ENCODE data around the gene LAMB3.
"Not testable (repeated sequence)": the region's sequence is repeated elsewhere in the genome, so short reads cannot be mapped to it uniquely, and the experiment has no call there.

Gene LAMB3

DNA sequence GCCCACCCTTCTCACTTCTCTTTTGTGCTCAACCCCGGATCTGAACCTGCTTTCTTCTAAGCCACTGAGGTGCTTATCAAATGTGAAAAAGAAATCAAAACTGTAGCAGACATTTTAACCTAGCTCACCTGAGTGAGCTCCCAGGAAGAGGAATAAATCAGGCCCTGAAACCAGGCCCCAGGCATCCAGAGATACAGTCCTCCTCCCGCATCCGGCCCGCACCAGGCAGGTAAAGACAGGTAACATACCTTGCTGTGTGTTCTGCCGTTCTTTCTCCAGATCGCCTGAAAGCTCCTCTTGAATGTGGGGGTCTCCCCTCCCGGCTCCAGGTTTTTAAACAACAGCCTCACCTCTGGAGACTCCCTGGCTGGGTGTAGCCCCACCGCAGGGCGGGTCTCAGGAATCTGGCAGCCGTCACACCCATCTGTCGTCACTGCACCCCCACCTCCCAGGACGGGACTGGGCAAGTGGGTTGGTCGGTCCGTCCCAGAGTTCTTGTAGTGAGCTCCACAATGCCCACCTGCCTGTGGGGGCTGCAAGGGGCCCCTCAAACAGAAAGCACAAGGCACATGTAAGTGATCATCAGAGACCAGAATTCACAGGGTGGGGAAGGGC lies at the start of gene LAMB3:
LAMB3 (minus strand) TSS at position 305 of the 615 bp plus-strand sequence. CDS start 1,481 bp downstream, outside the sequence.
- DNase-seq (ENCODE audit: low read depth): no peak

DNA sequence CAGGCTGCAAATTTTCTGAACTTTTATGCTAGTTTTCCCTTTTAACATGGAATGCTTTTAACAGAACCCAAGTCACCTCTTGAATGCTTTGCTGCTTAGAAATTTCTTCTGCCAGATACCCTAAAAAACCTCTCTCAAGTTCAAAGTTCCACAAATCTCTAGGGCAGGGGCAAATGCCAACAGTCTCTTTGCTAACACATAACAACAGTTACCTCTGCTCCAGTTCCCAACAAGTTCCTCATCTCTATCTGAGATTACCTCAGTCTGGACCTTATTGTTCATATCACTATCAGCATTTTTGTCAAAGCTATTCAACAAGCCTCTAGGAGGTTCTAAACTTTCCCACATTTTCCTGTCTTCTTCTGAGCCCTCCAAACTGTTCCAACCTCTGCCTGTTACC lies 48.5 kb upstream of the LAMB3 start:
- not testable (repeated sequence) for DNase-seq (ENCODE audit: low read depth)

DNA sequence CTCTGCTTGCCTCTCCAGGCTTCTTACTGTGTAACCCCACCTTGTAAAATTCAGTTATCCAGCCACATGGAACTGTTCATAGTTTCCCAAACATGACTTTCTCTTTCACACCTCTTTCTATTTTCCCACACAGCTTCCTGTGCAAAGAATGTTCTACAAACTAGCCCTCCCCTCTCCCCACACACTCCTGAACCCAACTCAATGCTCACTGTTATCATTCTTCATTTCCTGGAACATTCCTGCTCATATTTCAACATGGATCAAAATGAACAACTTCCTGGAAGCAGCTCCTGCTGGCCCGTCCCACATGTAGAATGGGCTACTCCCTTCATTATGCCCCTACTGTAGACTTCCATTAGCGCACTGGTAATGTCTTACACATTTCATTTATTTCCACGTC lies 44.9 kb upstream of the LAMB3 start:
- DNase-seq (ENCODE audit: low read depth): no peak

DNA sequence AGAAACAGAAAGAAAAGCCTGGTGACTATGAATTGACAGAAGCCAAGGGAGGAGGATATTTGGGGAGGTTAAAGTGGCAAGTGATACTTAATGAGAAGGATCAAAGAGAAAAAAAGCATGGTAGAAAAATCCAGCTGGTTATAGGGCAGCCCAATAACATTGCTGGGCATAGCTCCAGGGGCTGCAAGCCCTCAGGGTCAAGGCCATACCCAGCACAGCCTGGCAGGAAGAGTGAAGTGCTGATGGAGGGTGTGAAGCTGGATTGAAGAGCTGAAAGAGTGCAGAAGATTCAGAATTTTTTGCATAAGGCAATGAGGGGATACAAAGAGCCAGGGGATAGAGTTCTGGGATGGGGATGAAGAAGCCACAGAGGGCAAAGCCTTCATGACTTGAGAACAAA lies 44.4 kb upstream of the LAMB3 start:
- no peak for DNase-seq (ENCODE audit: low read depth)

DNA sequence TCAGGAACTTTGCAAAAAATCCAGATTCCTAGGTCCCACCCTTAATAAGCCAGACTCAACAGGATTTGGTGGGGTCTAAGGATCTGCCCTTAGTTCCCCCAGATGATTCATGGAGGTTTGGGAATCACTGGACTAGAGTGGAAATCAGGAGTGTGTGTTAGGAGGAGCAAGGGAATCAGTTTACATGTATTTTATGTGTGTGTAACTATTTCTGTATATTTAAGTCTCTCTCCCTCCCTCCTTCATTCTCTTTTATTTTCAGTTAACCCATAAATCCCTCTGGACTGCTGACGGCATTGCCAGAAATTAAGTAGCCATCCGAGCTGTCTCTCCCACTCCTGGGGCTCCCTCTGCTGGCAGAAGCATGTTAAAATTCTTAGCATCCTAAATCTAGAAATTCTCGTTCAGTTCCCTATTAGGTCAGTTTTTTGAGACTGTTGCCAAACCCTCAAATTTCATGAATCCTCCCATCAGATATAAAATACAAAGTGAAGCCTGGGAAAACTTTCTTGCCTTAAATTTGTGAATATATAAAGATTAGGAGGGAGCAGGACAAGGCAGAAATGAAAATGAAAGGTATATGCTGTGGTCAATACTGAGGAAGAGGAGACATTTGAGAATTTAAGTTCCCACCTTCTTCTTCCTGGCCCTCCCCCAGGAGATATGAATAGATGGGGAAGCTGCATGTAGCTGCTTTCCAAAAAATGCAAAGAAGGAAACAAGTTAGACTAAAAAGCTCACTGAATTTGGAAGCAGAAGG lies 40.7 kb upstream of the LAMB3 start:
- DNase-seq (ENCODE audit: low read depth): peak; percentile 46

- no peak for DNase-seq (ENCODE audit: low read depth)
These were observed 40.1 kb upstream of the LAMB3 start for GRCh38 chr1:209692296-209692695.

GRCh38 chr1:209691237-209691636 lies 39.0 kb upstream of the LAMB3 start:
- DNase-seq (ENCODE audit: low read depth): no peak

DNA sequence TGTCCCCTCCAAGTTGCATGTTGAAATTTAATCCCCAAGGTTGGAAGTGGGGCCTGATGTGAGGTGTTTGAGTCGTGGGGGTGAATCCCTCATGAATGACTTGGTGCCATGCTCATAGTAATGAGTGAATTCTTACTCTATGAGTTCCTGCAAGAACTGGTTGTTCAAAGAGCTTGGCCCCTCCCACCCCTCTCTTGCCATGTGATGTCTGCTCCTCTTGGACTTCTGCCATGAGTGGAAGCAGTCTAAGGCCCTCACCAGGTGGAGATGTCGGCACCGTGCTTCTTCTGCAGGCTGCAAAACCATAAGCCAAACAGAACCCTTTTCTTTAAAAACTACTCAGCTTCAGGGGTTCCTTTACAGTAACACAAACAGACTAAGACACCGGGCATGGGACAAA lies 37.3 kb upstream of the LAMB3 start:
- DNase-seq (ENCODE audit: low read depth): no peak

DNA sequence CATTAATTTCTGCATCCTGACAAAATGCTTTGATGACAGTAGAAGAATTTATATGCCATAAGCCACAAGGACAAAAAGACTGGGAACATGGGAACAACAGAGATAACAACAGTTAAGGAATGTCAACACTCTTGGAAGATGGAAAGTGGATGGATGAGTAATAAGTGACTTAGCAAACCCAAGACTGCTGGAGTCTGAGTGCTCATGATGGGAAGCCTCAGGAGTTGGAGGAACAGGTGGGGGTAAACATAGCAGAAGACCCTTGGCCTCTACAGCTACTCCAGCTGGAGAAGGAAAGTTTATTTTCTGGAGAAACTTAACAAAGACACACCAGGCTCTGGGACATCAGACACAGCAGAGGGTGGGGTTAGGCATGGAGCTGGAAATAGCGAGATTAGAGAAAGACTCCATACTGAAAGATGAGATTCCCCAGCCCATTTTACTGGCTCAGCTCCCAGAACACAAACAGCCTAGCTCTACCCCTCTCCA lies 36.6 kb upstream of the LAMB3 start:
- no peak for DNase-seq (ENCODE audit: low read depth)

DNA sequence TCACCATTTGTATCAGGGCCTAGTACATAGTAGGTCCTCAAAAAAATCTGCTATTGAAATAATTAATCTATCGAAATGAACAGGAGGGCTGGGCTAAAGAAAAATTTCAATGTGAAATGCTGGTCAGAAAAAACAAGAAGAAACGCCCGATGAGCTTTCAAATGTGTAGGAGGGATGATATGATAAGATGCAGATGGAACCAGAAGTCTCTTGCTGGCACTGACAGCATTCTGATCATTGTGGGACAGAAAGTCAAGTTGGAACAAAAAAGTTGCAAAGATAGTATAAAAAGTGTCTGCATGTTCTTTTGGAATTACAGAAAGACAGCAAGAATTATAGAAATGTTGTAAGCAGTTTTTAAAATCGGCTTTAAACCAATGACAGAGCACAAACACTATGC lies 34.1 kb upstream of the LAMB3 start:
- no peak for DNase-seq (ENCODE audit: low read depth)

DNA sequence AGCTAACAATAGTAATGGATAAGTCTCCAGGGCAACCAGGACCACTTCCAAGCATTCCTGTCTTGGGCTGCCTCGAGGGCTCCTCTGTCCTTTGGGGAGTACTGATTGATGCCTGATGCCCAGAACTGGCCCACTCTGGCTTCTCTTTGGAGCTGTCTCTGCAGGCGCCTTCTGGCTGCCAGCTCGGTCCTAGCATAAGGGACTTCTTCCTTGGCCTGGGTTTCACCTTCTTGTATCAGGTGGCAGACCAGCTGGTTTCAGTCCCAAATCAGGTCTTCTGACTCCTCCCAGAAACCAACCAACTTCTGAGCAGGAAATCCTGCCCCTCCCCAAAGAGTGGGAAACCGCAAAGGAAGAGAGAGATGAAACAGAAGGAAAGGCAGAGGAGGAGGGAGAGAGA lies 33.6 kb upstream of the LAMB3 start:
- no peak for DNase-seq (ENCODE audit: low read depth)

DNA sequence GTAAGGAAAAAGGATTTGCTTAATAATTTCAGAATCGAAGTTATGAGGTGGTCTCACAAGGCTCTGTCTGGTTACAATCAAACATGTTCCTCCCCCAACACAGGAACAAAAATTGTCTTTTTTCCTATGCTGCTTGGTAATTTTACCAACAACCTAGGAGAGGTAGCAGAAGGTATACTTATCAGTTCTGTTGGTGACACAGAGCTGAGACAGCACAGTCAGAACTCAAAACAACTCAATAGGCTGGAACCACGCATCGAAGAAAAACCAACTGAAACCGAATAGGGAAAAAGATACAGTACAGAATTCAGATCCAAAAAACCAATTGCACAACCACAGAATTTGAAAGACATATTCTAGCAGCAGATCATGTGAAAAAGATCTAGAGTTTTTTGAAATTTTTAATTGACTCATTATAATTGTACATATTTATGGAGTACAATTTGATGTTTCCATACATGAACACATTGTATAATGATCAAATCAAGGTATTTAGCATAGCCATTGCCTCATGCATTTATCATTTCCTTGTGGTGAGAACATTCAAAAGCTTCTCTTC lies 26.8 kb upstream of the LAMB3 start:
- no peak for DNase-seq (ENCODE audit: low read depth)

- DNase-seq (ENCODE audit: low read depth): no peak
These were observed 23.4 kb upstream of the LAMB3 start for GRCh38 chr1:209675565-209676154.

GRCh38 chr1:209674957-209675564 lies 22.8 kb upstream of the LAMB3 start, which contains the start of gene G0S2:
Gene G0S2, plus strand, starts transcription at chr1:209675412. Its CDS starts 273 bp downstream, at chr1:209675685.
- DNase-seq (ENCODE audit: low read depth): no peak

DNA sequence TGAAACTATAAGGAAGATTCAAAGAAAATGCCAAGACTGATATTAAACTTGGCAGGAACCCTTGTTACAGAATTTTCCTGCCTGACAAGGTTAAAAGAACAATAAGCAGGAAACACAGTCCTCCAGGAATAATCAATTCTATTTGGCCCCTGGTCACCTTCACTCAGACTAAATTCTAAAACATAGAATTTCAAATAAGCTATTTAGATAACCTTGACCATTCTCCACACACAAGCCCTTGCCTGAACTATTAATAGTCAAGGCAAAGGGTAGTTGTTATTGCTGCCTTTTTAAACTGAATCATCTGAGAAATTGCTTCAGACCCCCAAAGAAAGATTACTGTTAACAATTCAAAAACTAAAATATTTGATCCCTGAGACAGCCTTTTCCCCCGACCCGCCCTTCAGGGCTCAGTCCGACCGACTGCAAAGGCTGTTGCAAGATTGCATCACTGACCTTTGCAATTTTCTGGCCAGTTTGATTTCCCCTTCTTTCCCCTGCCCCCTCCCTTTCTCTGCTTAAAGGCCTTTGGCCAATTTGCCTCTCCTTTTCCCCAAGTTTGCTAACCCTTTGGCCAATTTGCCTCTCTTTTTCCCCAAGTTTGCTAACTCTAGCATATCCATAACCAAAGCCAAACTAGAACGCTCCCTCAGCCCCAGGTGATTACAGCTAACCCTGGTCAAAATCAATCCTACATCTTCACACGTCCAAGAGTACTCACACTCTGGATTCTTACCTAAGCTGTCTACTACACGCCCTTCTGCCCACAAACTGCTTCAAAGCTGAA lies 21.6 kb upstream of the LAMB3 start:
- DNase-seq (ENCODE audit: low read depth): no peak

GRCh38 chr1:209672705-209673630 lies 20.7 kb upstream of the LAMB3 start:
- no peak for DNase-seq (ENCODE audit: low read depth)

DNA sequence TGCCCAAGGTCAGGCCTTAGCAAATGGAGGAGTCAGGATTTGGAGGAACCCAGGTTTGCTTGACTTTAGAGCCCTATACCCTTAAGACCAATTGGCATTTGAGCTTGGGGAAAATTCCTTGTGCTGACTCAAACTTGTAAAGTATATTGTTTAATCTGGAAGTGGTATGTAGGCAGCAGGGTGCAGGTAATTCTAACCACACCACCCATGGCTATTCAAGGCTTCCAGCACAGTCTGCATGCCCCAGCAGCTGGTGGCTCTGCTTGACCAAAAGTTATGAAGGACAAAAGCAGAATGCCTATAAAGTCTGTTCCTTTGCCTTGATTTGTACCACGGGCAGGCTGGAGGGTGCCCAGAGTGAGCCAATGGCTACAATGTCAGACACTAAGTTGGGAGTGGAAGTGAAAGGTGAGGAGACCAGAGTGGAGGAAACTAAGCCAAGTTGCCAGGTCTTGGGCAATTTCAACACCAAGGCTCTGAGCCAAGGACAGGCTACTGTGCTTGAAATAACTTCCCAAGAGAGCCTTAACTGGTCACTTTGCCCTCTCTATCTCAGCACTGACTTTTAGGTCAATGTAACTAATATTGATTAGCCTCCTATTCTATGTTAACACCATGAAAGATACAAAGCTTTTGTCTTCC lies 18.3 kb upstream of the LAMB3 start:
- DNase-seq (ENCODE audit: low read depth): no peak

DNA sequence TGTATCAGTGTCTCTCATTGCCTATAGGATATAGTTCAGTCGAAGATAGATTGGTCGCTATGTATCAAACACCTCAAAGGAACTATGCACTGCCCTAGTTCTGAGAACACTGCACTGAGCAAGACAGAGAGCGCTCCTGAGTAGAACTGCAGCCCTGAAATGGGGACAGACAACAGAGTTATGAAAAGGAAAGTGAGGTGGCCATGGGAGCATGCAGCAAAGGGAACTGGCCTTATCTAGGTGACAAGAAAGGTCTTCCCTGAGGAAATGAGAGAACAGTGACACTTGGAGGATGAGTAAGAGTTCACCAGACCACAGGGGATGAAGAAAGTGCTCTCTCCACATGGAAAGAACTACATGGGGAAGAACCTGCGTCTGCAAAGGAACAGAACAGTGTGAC lies 15.5 kb upstream of the LAMB3 start:
- no peak for DNase-seq (ENCODE audit: low read depth)

- DNase-seq (ENCODE audit: low read depth): no peak
These were observed 14.9 kb upstream of the LAMB3 start for GRCh38 chr1:209667103-209667502.

DNA sequence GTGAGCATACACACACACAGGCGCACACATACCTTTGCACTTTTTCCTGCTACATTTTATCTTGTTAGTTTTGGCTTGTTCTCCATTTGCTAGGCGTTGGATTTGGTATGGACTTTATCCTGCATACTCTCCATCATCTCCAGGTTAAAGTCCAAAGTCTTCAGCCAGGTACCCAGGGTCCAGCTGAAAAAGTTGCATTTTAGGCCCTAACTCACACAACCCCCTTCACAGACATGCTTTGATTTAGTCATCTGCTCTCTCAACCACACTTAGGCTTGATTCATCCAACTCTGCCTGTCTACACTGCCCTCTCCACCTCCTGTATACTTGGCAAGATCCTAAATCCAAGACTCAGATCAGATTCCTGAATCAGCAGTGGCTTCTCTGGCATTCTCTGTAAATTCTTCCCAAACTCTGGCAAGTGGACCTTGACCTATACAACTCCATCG lies 10.7 kb upstream of the LAMB3 start:
- no peak for DNase-seq (ENCODE audit: low read depth)
